IMR-90 (cell line): ENCODE data around the gene FRK. TPM values are rescaled to one million over a fixed set of nuclear protein-coding genes. Genes with fewer than 3 reads are reported as not detected.

Experiments
- ATAC-seq: fragments of 200-7000 bp; cut with Tn5 transposase; 2 replicates; pipeline ENCODE4 v1.9.1; 2020; ENCODE audit warnings: low read depth, mild to moderate bottlenecking, moderate library complexity
- BruUV-seq: library from RNA; stranded (reverse); fragments of 400-500 nt; replicated peaks from 2 replicates; lab custom pipeline; 2021; lab: Mats Ljungman, UMichigan
- CTCF ChIA-PET: fragments of 300-600 bp; formaldehyde crosslinking; extraction: SDS; loops from one replicate; lab custom pipeline; 2021; ENCODE audit warnings: antibody characterized with exemption; lab: Yijun Ruan, JAX
- POLR2A ChIA-PET: fragments of 300-600 bp; sonication (Branson Sonifier 250); formaldehyde crosslinking; loops from one replicate; lab custom pipeline; 2022; ENCODE audit warnings: antibody characterized with exemption; ENCODE audit not compliant: unreplicated experiment; lab: Charles Lee
- DNase-seq: peaks from one replicate; pipeline ENCODE4 v3.0.0; 2013
- H2AFZ ChIP-seq: replicated peaks from 2 replicates; pipeline ENCODE3; 2013; ENCODE audit warnings: low read length, mild to moderate bottlenecking; ENCODE audit not compliant: poor library complexity
- H2AK5ac ChIP-seq: 2 replicates; pipeline ENCODE4 v1.6.1; 2013; ENCODE audit warnings: low read depth, low read length, inconsistent platforms
- H2AK9ac ChIP-seq: replicated peaks from 2 replicates; pipeline ENCODE3; 2013; ENCODE audit warnings: mild to moderate bottlenecking, low read depth, low read length, moderate library complexity; ENCODE audit not compliant: poor library complexity
- H2BK120ac ChIP-seq: 2 replicates; pipeline ENCODE4 v1.6.1; 2013; ENCODE audit warnings: low read depth, low read length, inconsistent platforms
- H2BK15ac ChIP-seq: 3 replicates; pipeline ENCODE4 v1.6.1; 2013; ENCODE audit warnings: low read depth, low read length, inconsistent platforms
- H2BK20ac ChIP-seq: 2 replicates; pipeline ENCODE4 v1.6.1; 2013; ENCODE audit warnings: low read depth, mild to moderate bottlenecking, inconsistent platforms, low read length, moderate library complexity
- H2BK5ac ChIP-seq: 2 replicates; pipeline ENCODE4 v1.6.1; 2013; ENCODE audit warnings: mild to moderate bottlenecking, low read depth, low read length, inconsistent platforms; ENCODE audit not compliant: poor library complexity, severe bottlenecking
- H3K14ac ChIP-seq: replicated peaks from 2 replicates; pipeline ENCODE4 v1.6.1; 2013; ENCODE audit warnings: low read depth, low read length, inconsistent platforms
- H3K18ac ChIP-seq: 2 replicates; pipeline ENCODE4 v1.6.1; 2013; ENCODE audit warnings: low read depth, low read length, control low read depth
- H3K23ac ChIP-seq: 2 replicates; pipeline ENCODE4 v1.6.1; 2013; ENCODE audit warnings: low read depth, low read length, inconsistent platforms
- H3K27ac ChIP-seq: 2 replicates; pipeline ENCODE4 v1.5.1; 2013; ENCODE audit warnings: mild to moderate bottlenecking, control low read depth, low read length; ENCODE audit not compliant: insufficient read depth
- H3K27me3 ChIP-seq: 2 replicates; pipeline ENCODE4 v1.6.1; 2013; ENCODE audit warnings: low read length; ENCODE audit not compliant: control insufficient read depth, insufficient read depth
- H3K36me3 ChIP-seq: 2 replicates; pipeline ENCODE4 v1.6.1; 2013; ENCODE audit warnings: low read length, mixed read lengths; ENCODE audit not compliant: control insufficient read depth, insufficient read depth
- H3K4ac ChIP-seq: 2 replicates; pipeline ENCODE4 v1.6.1; 2013; ENCODE audit warnings: low read depth, low read length, inconsistent platforms
- H3K4me1 ChIP-seq: 2 replicates; pipeline ENCODE4 v1.6.1; 2013; ENCODE audit warnings: low read length, mixed read lengths; ENCODE audit not compliant: control insufficient read depth, insufficient read depth
- H3K4me2 ChIP-seq: 2 replicates; pipeline ENCODE4 v1.6.1; 2013; ENCODE audit warnings: low read depth, mild to moderate bottlenecking, control low read depth, low read length, moderate library complexity
- H3K4me3 ChIP-seq: 2 replicates; pipeline ENCODE4 v1.5.1; 2013; ENCODE audit warnings: low read depth, mild to moderate bottlenecking, control low read depth, low read length, moderate library complexity; ENCODE audit not compliant: insufficient read depth
- H3K56ac ChIP-seq: 2 replicates; pipeline ENCODE4 v1.6.1; 2013; ENCODE audit warnings: low read length, inconsistent platforms; ENCODE audit not compliant: insufficient read depth; ENCODE audit errors: extremely low read depth
- H3K79me1 ChIP-seq, 2 experiments: 2 replicates each; pipeline ENCODE4 v1.6.1; 2013; ENCODE audit warnings: low read length in 2 of 2, inconsistent platforms in 1 of 2, low read depth in 1 of 2
- H3K9ac ChIP-seq: 2 replicates; pipeline ENCODE4 v1.6.1; 2013; ENCODE audit warnings: low read depth, low read length, control low read depth
- H3K9me1 ChIP-seq: 2 replicates; pipeline ENCODE4 v1.6.1; 2013; ENCODE audit warnings: low read length, inconsistent platforms; ENCODE audit not compliant: insufficient read depth
- H3K9me3 ChIP-seq: 2 replicates; pipeline ENCODE4 v1.6.1; 2013; ENCODE audit warnings: low read length; ENCODE audit not compliant: control insufficient read depth, insufficient read depth
- H4K20me1 ChIP-seq: 2 replicates; pipeline ENCODE4 v1.6.1; 2013; ENCODE audit warnings: low read length, inconsistent platforms; ENCODE audit not compliant: insufficient read depth
- H4K5ac ChIP-seq: 2 replicates; pipeline ENCODE4 v1.6.1; 2013; ENCODE audit warnings: mild to moderate bottlenecking, low read depth, low read length, control low read depth
- H4K8ac ChIP-seq, 2 experiments: 2 replicates each; pipeline ENCODE4 v1.6.1; 2013; ENCODE audit warnings: low read depth in 2 of 2, low read length in 2 of 2, control low read depth in 1 of 2, inconsistent platforms in 1 of 2
- H4K91ac ChIP-seq: 2 replicates; pipeline ENCODE4 v1.6.1; 2013; ENCODE audit warnings: low read depth, low read length, inconsistent platforms; ENCODE audit not compliant: insufficient read depth
- BHLHE40 ChIP-seq: fragments of 150-350 bp; IDR thresholded peaks from 2 replicates; pipeline ENCODE4 v1.6.1; 2016; ENCODE audit warnings: mild to moderate bottlenecking, low read depth, low read length
- CEBPB ChIP-seq: IDR thresholded peaks from 2 replicates; pipeline ENCODE4 v1.6.1; 2012; ENCODE audit warnings: low read depth, low read length, improper control_type of control experiment
- CHD1 ChIP-seq: IDR thresholded peaks from 2 replicates; pipeline ENCODE4 v1.6.1; 2012; ENCODE audit warnings: low read depth, low read length, improper control_type of control experiment
- CTCF ChIP-seq: conservative IDR thresholded peaks from 2 replicates; pipeline ENCODE4 v1.5.1; 2012; ENCODE audit warnings: mild to moderate bottlenecking, low read depth, low read length, improper control_type of control experiment
- ELK1 ChIP-seq: fragments of 150-350 bp; IDR thresholded peaks from 2 replicates; pipeline ENCODE4 v1.6.1; 2016; ENCODE audit warnings: low read depth, mild to moderate bottlenecking, low read length, moderate library complexity, borderline replicate concordance
- FOS ChIP-seq: fragments of 150-350 bp; IDR thresholded peaks from 2 replicates; pipeline ENCODE4 v1.6.1; 2016; ENCODE audit warnings: low read depth, low read length
- MAFK ChIP-seq: IDR thresholded peaks from 2 replicates; pipeline ENCODE4 v1.6.1; 2012; ENCODE audit warnings: low read depth, low read length, improper control_type of control experiment
- MAZ ChIP-seq: IDR thresholded peaks from 2 replicates; pipeline ENCODE4 v1.6.1; 2012; ENCODE audit warnings: low read depth, mild to moderate bottlenecking, low read length, improper control_type of control experiment, moderate library complexity, borderline replicate concordance
- MXI1 ChIP-seq: IDR thresholded peaks from 2 replicates; pipeline ENCODE4 v1.6.1; 2012; ENCODE audit warnings: low read depth, mild to moderate bottlenecking, low read length, moderate library complexity, borderline replicate concordance
- NFE2L2 ChIP-seq: fragments of 150-350 bp; IDR thresholded peaks from 2 replicates; pipeline ENCODE4 v1.6.1; 2016; ENCODE audit warnings: low read depth, mild to moderate bottlenecking, low read length
- POLR2A ChIP-seq: IDR thresholded peaks from 2 replicates; pipeline ENCODE4 v1.6.1; 2012; ENCODE audit warnings: mild to moderate bottlenecking, low read depth, low read length
- RAD21 ChIP-seq: IDR thresholded peaks from 2 replicates; pipeline ENCODE4 v1.6.1; 2012; ENCODE audit warnings: low read length, improper control_type of control experiment
- RCOR1 ChIP-seq: IDR thresholded peaks from 2 replicates; pipeline ENCODE4 v1.6.1; 2012; ENCODE audit warnings: mild to moderate bottlenecking, low read length, improper control_type of control experiment; ENCODE audit not compliant: insufficient replicate concordance
- RFX5 ChIP-seq: IDR thresholded peaks from 2 replicates; pipeline ENCODE4 v1.8.0; 2012; ENCODE audit warnings: low read depth, mild to moderate bottlenecking, low read length, moderate library complexity
- SMC3 ChIP-seq: fragments of 150-350 bp; IDR thresholded peaks from 2 replicates; pipeline ENCODE4 v1.6.1; 2016; ENCODE audit warnings: low read depth, mild to moderate bottlenecking, antibody characterized with exemption, low read length, moderate library complexity
- USF2 ChIP-seq: fragments of 150-350 bp; IDR thresholded peaks from 2 replicates; pipeline ENCODE4 v1.6.1; 2017; ENCODE audit warnings: mild to moderate bottlenecking, antibody characterized with exemption, low read length, low read depth
- WGBS, 2 experiments: methylation state at CpG; one replicate each; pipeline versions ENCODE4 v1.1.5 to v1.1.7; 2013; ENCODE audit warnings: missing lambda C conversion rate in 2 of 2; ENCODE audit not compliant: insufficient read length in 1 of 2; ENCODE audit errors: extremely low coverage in 2 of 2; 5-methylcytosine and 5-hydroxymethylcytosine counted together
- dilution Hi-C: fragments of 300-500 bp; cut with HindIII; formaldehyde crosslinking; loops from one replicate; pipeline ENCODE4 v1.14.3; 2018; ENCODE audit warnings: low sequenced_read_pairs; ENCODE audit not compliant: unreplicated experiment
- in situ Hi-C: fragments of 300-500 bp; cut with MboI; formaldehyde crosslinking; loops from 3 replicates; pipeline ENCODE4 v1.14.3; 2019; ENCODE audit warnings: low sequenced_read_pairs, inconsistent platforms, mixed read lengths
- intact Hi-C: fragments of 100-400 bp; cut with micrococcal nuclease; formaldehyde crosslinking; loops from 2 replicates; pipeline ENCODE4 v1.10.0; 2022
- polyA plus RNA-seq, 3 experiments: library from polyadenylated mRNA; depleted of rRNA; stranded (reverse); fragments of >200 nt; gene quantifications; 2 replicates each; pipeline ENCODE4 v1.2.3, GENCODE V29; 2012; ENCODE audit warnings: low replicate concordance in 1 of 3
- total RNA-seq: library from RNA; depleted of rRNA; stranded (reverse); fragments of >200 nt; gene quantifications from 2 replicates; pipeline ENCODE4 v1.2.3, GENCODE V29; 2012

Gene FRK
- total and polyA plus RNA-seq, 2 of the 4 experiments (the other 2 are of a cell fraction), result under 0.01 to 0.02 TPM

- H2BK120ac ChIP-seq, result no peak overlapping the region
- no peak overlapping the region for H3K27ac ChIP-seq
- H3K14ac ChIP-seq, result no peak overlapping the region
- intact Hi-C loops, result loop anchor here (10.0 kb wide), 2 partner anchors 605 to 1345 kb away; no protein-coding TSS in a partner anchor
- no peak for DNase-seq
- CTCF ChIA-PET, result no interaction called here
- no peak overlapping the region for H4K91ac ChIP-seq
- in situ Hi-C loops, result no loop called here
- H2BK15ac ChIP-seq, result peak overlapping the region; percentile 66; the same call in 1 of the 3 replicates
- TF ChIP-seq RCOR1, result no peak
- TF ChIP-seq SMC3, result no peak
- no peak for TF ChIP-seq ELK1
- TF ChIP-seq CEBPB, result no peak
- no peak for TF ChIP-seq BHLHE40
- TF ChIP-seq FOS, result no peak
- no peak for TF ChIP-seq NFE2L2
- TF ChIP-seq CTCF, result no peak
- no peak for TF ChIP-seq USF2
- TF ChIP-seq MXI1, result no peak
- TF ChIP-seq RAD21, result no peak
- no peak for TF ChIP-seq MAZ
- no peak for TF ChIP-seq RFX5
- TF ChIP-seq POLR2A, result no peak
- no peak for TF ChIP-seq CHD1
- TF ChIP-seq MAFK, result no peak
- ATAC-seq, result no peak
- H3K9me3 ChIP-seq, result no peaks in the 10 kb centered on the region; the same call in 1 of the 2 replicates
- no peak overlapping the region for H3K4me3 ChIP-seq
- H3K18ac ChIP-seq, result peak overlapping the region; percentile 91; the same call in 1 of the 2 replicates
- H3K23ac ChIP-seq, result 0 out of 2 replicates have a peak overlapping the region, but pooled peaks have one; percentile 33
- no peak overlapping the region for H3K9ac ChIP-seq
- H3K79me1 ChIP-seq, result 0 out of 4 replicates have a peak, but pooled peaks cover 0 to 4% of the 10 kb centered on the region in 2 experiments
- no peak overlapping the region for H3K4ac ChIP-seq
- H3K56ac ChIP-seq, result no peak overlapping the region
- H3K4me1 ChIP-seq, result peaks cover 13% of the 10 kb centered on the region
- no peak overlapping the region for H2AK9ac ChIP-seq
- no peak overlapping the region for H2AK5ac ChIP-seq
- H3K27me3 ChIP-seq, result no peaks in the 10 kb centered on the region
- no peak overlapping the region for H3K4me2 ChIP-seq
- WGBS, 2 experiments, result no CpG with 5 or more reads among the region's 2 CpGs
- dilution Hi-C loops, result no loop called here
- H3K36me3 ChIP-seq, result no peaks in the 10 kb centered on the region
- no TSS peak for BruUV-seq
- H3K9me1 ChIP-seq, result peaks cover 6% of the 10 kb centered on the region
- H2BK20ac ChIP-seq, result peak overlapping the region; percentile 32; the same call in 1 of the 2 replicates
- peak overlapping the region; percentile 68; the same call in 1 of the 2 replicates for H4K5ac ChIP-seq
- POLR2A ChIA-PET, result no interaction called here
- no peaks in the 10 kb centered on the region for H4K20me1 ChIP-seq
- H2AFZ ChIP-seq, result no peak overlapping the region
- H4K8ac ChIP-seq, result peak overlapping the region in 1 of 2 experiments; percentile 52; a peak in 1 of 4 replicates
- H2BK5ac ChIP-seq, result peak overlapping the region; percentile 27
Measured at GRCh38 chr6:116090251-116090650, 29.6 kb upstream of the FRK start.
